HUES48 (cell line): ENCODE results near the gene HNRNPA2B1.
"Not testable (repeated sequence)": the region's sequence is repeated elsewhere in the genome, so short reads cannot be mapped to it uniquely, and the experiment has no call there.

ENCODE experiments used
- H3K27ac ChIP-seq: one replicate; pipeline ENCODE4 v1.7.0; 2013; ENCODE audit warnings: low read depth, low read length, inconsistent platforms
- H3K27me3 ChIP-seq: 2 replicates; pipeline ENCODE4 v1.6.1; 2013; ENCODE audit warnings: mild to moderate bottlenecking, low read length; ENCODE audit not compliant: control insufficient read depth, insufficient read depth
- H3K36me3 ChIP-seq: 2 replicates; pipeline ENCODE4 v1.6.1; 2013; ENCODE audit warnings: low read length; ENCODE audit not compliant: control insufficient read depth, insufficient read depth
- H3K4me1 ChIP-seq: 2 replicates; pipeline ENCODE4 v1.6.1; 2013; ENCODE audit warnings: mild to moderate bottlenecking, low read length; ENCODE audit not compliant: control insufficient read depth, insufficient read depth
- H3K4me3 ChIP-seq: 2 replicates; pipeline ENCODE4 v1.5.1; 2013; ENCODE audit warnings: mild to moderate bottlenecking, low read depth, low read length
- H3K9ac ChIP-seq: 2 replicates; pipeline ENCODE4 v1.6.1; 2013; ENCODE audit warnings: mild to moderate bottlenecking, low read depth, low read length, moderate library complexity
- H3K9me3 ChIP-seq: 2 replicates; pipeline ENCODE4 v1.6.1; 2013; ENCODE audit warnings: low read length; ENCODE audit not compliant: control insufficient read depth, insufficient read depth

Gene HNRNPA2B1

DNA sequence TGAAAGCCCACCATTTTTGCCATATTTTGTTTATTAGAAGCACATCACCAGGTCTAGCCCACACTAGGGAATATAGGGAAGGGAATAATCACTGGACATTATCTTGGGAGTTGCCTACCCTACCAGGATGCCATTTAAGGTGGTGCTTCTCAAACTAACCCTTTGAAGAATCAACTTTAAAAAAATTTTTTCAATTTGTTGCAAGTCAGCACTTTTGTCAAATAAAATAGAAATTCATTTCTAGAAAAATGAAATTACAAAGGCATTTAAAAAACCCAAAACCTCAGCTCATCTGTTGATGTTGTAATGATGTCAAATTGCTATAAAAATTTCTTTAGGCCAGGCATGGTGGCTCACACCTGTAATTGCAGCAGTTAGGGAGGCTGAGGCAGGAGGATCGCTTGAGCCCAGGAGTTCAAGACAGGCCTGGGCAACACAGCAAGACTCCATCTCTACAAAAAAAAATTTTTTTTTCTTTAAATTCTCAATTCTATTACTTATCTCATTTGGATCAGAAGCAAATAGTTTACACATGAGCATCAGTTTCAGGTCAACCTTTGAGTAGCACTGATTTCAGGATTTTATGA is 51.1 kb downstream of the HNRNPA2B1 start:
- no peak overlapping the region for H3K9ac ChIP-seq
- peaks cover 13% of the 10 kb centered on the region for H3K4me1 ChIP-seq
- no peaks in the 10 kb centered on the region for H3K36me3 ChIP-seq
- no peak overlapping the region for H3K27ac ChIP-seq
- H3K27me3 ChIP-seq, result no peaks in the 10 kb centered on the region
- H3K4me3 ChIP-seq, result no peak overlapping the region
- peaks cover 5% of the 10 kb centered on the region; the same call in 1 of the 2 replicates for H3K9me3 ChIP-seq

DNA sequence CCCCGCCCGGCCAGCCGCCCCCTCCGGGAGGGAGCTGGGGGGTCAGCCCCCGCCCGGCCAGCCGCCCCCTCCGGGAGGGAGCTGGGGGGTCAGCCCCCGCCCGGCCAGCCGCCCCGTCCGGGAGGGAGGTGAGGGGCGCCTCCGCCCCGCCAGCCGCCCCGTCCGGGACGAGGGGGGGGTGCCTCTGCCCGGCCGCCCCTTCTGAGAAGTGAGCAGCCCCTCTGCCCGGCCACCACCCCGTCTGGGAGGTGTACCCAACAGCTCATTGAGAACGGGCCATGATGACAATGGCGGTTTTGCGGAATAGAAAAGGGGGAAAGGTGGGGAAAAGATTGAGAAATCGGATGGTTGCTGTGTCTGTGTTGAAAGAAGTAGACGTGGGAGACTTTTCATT is 52.2 kb downstream of the HNRNPA2B1 start:
- H3K27me3 ChIP-seq, H3K27ac ChIP-seq: not testable (repeated sequence)

DNA sequence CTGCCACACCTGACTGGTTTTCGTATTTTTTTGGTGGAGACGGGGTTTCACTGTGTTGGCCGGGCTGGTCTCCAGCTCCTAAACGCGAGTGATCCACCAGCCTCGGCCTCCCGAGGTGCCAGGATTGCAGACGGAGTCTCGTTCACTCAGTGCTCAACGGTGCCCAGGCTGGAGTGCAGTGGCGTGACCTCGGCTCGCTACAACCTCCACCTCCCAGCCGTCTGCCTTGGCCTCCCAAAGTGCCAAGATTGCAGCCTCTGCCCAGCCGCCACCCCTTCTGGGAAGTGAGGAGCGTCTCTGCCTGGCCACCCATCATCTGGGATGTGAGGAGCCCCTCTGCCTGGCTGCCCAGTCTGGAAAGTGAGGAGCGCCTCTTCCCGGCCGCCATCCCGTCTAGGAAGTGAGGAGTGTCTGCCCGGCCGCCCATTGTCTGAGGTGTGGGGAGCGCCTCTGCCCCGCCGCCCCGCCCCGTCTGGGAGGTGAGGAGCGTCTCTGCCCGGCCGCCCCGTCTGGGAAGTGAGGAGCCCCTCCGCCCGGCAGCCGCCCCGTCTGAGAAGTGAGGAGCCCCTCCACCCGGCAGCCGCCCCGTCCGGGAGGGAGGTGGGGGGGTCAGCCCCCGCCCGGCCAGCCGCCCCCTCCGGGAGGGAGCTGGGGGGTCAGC is 52.8 kb downstream of the HNRNPA2B1 start:
- not testable (repeated sequence) for H3K27me3 ChIP-seq, H3K4me3 ChIP-seq, H3K9ac ChIP-seq, H3K4me1 ChIP-seq, H3K36me3 ChIP-seq, H3K27ac ChIP-seq, H3K9me3 ChIP-seq

More for the DNA sequence above, 52.2 kb downstream of the HNRNPA2B1 start:
- not testable (repeated sequence) for H3K9me3 ChIP-seq, H3K4me3 ChIP-seq, H3K36me3 ChIP-seq, H3K4me1 ChIP-seq, H3K9ac ChIP-seq

DNA sequence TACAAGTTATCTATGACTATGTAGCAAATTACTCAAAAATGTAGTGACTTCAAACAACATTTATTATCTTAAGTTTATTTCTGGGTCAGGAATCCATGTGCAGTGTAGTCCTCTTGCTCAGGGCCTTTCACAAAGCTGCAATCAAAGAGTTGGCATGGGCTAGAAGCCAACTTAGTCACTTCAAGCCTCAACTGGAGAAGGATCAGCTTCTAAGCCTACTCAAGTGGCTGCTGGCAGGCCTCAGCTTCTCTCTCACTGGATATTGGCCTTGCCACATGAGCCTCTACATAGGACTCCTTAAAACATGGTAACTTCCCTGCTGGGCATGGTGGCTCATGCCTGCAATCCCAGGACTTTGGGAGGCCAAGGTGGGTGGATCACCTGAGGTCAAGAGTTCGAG is 53.5 kb downstream of the HNRNPA2B1 start:
- H3K4me3 ChIP-seq, result no peak overlapping the region
- peaks cover 8% of the 10 kb centered on the region for H3K4me1 ChIP-seq
- no peaks in the 10 kb centered on the region for H3K27me3 ChIP-seq
- H3K9ac ChIP-seq, result no peak overlapping the region
- H3K9me3 ChIP-seq, result peaks cover 5% of the 10 kb centered on the region; the same call in 1 of the 2 replicates
- H3K27ac ChIP-seq, result no peak overlapping the region
- H3K36me3 ChIP-seq, result no peaks in the 10 kb centered on the region

DNA sequence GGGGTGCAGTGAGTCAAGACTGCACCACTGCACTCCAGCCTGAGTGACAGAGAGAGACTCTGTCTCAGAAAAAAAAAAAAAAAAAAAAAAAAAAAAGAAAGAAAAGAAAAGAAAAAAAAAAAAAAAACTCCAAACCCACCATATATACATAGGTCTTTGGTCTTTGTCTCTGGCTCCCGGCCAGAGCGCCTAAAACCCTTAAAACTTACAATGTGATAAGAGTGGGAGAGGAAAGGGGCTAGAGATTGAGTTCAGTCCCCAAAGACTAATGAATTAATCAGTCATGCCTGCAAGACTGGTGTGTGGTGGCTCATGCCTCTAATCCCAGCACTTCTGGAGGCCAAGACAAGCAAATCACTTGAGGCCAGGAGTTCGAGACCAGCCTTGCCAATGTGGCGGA is 55.3 kb downstream of the HNRNPA2B1 start:
- no peak overlapping the region for H3K4me3 ChIP-seq
- H3K27ac ChIP-seq, result no peak overlapping the region
- 0 out of 2 replicates have a peak, but pooled peaks cover 3% of the 10 kb centered on the region for H3K4me1 ChIP-seq
- no peak overlapping the region for H3K9ac ChIP-seq
- H3K27me3 ChIP-seq, result no peaks in the 10 kb centered on the region
- H3K9me3 ChIP-seq, result peaks cover 5% of the 10 kb centered on the region; the same call in 1 of the 2 replicates
- no peaks in the 10 kb centered on the region for H3K36me3 ChIP-seq

DNA sequence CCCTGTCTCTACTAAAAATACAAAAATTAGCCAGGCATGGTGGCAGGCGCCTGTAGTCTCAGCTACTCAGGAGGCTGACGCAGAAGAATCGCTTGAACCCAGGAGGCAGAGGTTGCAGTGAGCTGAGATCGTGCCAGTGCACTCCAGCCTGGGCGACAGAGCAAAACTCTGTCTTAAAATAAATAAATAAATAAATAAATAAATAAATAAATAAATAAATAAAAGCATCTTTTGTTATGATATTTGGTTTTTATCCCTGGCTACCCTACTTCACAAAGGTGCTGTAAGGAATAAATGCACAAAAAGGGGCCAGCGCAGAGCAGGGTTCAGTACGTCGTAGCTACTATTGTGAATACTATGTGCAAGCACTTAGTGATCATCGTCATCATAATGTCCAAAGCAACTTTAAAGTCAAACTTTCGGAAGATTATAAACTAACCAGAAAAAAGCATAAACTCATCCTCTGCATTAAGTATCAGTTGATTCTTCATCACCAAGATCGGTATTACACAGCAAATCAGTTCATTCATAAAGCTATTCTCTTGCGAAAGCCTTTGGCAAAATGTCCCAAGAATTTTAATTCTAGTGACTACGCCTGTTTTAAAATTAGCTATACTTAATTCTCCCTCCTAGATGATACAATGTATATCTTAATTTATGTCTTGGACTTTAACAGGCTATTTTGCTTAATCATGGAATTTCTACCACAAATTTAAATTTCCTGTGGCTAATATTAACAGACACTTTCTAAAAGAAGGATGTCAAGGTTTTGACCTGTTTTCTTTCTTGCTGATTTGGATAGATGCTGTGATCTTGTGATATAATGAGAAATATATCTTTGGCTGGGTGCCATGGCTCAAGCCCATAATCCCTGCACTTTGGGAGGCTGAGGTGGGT is 56.1 kb downstream of the HNRNPA2B1 start:
- Histone ChIP-seq H3K4me1 (0 out of 2 replicates have a peak, but pooled peaks cover 3% of the 10 kb centered on the region), H3K9ac (no peak overlapping the region), H3K9me3 (peaks cover 5% of the 10 kb centered on the region; the same call in 1 of the 2 replicates), H3K27me3 (no peaks in the 10 kb centered on the region), H3K36me3 (no peaks in the 10 kb centered on the region), H3K27ac (no peak overlapping the region), H3K4me3 (no peak overlapping the region)

DNA sequence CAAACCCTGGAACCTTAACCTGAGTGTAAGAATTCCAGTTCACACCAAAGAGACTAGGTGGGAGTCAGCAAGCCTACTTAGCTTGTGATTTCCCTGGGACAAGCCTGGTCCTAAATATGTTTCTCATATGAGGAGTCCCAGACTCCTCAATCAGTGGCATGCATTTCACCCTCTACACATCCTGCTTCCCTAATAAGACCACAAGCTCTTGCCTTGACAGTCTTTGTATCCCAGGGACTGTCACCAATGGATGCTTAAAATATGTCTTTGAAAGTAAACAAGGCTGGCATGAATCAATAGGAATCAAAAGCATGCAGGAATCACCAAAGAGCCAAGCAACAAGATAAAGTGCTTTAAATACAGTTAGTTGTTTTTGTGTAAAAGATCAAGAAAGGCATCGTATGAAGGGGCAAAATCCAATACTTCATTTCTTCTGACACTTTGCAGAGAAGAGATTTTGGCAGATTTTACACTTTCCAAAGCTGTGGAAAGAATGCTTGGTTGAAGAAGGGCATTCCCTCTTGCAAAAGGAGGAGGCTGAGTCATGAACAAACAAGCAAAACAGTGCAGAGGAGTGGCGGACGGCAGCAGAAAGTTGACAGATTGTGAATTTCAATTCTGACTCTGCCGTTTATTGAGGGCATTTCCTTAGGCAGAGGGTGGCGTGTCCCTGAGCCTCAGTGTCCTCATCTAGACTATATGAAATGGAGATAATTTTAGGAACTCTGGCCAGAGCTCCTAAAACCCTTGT is 57.1 kb downstream of the HNRNPA2B1 start:
- H3K27me3 ChIP-seq, result no peaks in the 10 kb centered on the region
- H3K9me3 ChIP-seq, result peaks cover 5% of the 10 kb centered on the region; the same call in 1 of the 2 replicates
- H3K4me1 ChIP-seq, result no peaks in the 10 kb centered on the region
- no peak overlapping the region for H3K9ac ChIP-seq
- no peak overlapping the region for H3K27ac ChIP-seq
- no peak overlapping the region for H3K4me3 ChIP-seq
- no peaks in the 10 kb centered on the region for H3K36me3 ChIP-seq

DNA sequence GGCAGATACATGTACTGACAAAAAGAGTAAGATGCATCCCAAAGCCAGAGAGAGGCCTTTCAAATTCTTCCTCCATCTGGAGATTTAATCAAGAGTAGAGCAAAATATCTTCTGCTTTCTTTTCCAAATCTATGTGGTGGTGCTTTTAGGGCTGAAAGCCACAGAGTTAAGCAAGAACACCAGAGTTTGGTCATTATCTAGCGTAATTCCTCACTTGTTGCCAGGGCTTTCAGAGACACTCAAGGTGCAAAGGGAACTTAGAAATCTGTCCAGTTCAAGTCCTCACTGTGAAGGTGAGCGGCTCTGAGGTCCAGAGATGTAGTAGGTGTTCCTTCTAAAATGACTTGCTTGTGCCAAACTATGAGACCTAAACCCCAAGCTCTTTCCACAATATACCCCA is 59.5 kb downstream of the HNRNPA2B1 start:
- Histone ChIP-seq H3K36me3 (no peaks in the 10 kb centered on the region), H3K9me3 (no peaks in the 10 kb centered on the region), H3K4me3 (no peak overlapping the region)

DNA sequence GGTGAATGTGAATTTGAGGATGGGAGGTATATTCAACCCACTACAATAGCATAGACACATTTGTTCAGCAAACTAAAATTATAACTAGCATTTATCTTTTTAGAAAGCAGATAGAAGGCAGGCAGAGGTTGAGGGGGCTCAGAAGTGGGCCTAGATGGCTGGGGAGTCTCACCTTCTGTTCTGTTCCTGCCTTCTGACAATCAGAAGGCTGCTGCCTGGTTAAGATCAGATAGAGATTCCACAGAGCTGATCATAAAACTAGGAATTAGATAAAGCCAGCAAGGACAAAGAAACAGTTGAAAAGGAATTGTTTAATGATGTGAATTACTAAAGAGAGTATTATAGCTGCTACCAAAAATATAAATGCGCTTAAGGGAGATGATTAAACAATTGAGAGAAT is 60.2 kb downstream of the HNRNPA2B1 start:
- H3K9ac ChIP-seq, result no peak overlapping the region
- no peaks in the 10 kb centered on the region for H3K4me1 ChIP-seq
- H3K4me3 ChIP-seq, result no peak overlapping the region
- H3K27ac ChIP-seq, result no peak overlapping the region
- H3K27me3 ChIP-seq, result no peaks in the 10 kb centered on the region
- no peaks in the 10 kb centered on the region for H3K9me3 ChIP-seq
- no peaks in the 10 kb centered on the region for H3K36me3 ChIP-seq

More for the DNA sequence above, 59.5 kb downstream of the HNRNPA2B1 start:
- no peak overlapping the region for H3K27ac ChIP-seq
- no peak overlapping the region for H3K9ac ChIP-seq
- no peaks in the 10 kb centered on the region for H3K4me1 ChIP-seq
- no peaks in the 10 kb centered on the region for H3K27me3 ChIP-seq
